Neural crest cell (in vitro differentiated cells): ENCODE data around the gene RARB. TPM values are rescaled to one million over a fixed set of nuclear protein-coding genes. Genes with fewer than 3 reads are reported as not detected.

ENCODE experiments used
- DNase-seq: peaks from one replicate; pipeline ENCODE4 v3.0.0; 2021; ENCODE audit warnings: low read depth, mixed read lengths, low spot score
- H3K27ac Mint-ChIP-seq: one replicate; pipeline ENCODE4 v1.8.0; 2021; ENCODE audit warnings: mild to moderate bottlenecking, mixed read lengths; ENCODE audit not compliant: unreplicated experiment
- H3K27me3 Mint-ChIP-seq: 2 replicates; pipeline ENCODE4 v1.8.0; 2021; ENCODE audit warnings: low read depth, mild to moderate bottlenecking, mixed read lengths
- H3K36me3 Mint-ChIP-seq: 2 replicates; pipeline ENCODE4 v1.8.0; 2021; ENCODE audit warnings: low read depth, mild to moderate bottlenecking, mixed read lengths
- H3K4me1 Mint-ChIP-seq: 2 replicates; pipeline ENCODE4 v1.8.0; 2021; ENCODE audit warnings: mixed read lengths
- H3K4me3 Mint-ChIP-seq: one replicate; pipeline ENCODE4 v1.8.0; 2021; ENCODE audit warnings: mild to moderate bottlenecking, mixed read lengths
- H3K9me3 Mint-ChIP-seq: 2 replicates; pipeline ENCODE4 v1.8.0; 2021; ENCODE audit warnings: mixed read lengths
- total RNA-seq: library from RNA; stranded (reverse); gene quantifications from 2 replicates; pipeline ENCODE4 v1.2.1, GENCODE V29; 2021
- TF ChIP-seq, protein P1 (sequence below): fragments of 200-600 bp; sonication (generic); conservative IDR thresholded peaks from 2 replicates; pipeline ENCODE4 v1.5.0; 2021; ENCODE audit warnings: antibody characterized with exemption, mild to moderate bottlenecking

Gene RARB
- total RNA-seq, 1 donor from 2014 or later, result 0.98 TPM

DNA sequence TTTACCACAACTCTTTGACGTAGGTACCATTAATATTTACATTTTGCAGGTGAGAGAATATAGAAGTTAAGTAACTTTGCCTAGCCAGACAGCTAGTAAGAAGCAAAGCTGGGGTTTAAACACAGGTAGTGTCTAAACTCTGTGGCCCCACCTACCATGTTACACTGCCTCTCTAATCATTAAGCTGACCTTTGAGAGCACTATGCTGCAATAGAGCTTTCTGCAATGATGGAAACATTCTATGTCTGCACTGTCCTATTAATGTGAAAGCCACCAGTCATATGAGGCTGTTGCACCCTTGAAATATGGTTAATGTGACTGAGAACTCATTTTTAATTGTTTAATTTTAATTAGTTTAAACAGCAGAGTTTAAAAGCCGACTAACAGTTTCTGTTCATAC, 6.3 kb upstream of the RARB start:
- no peak overlapping the region for H3K4me3 Mint-ChIP-seq
- peaks cover 3% of the 10 kb centered on the region for H3K27me3 Mint-ChIP-seq
- no peak overlapping the region for H3K27ac Mint-ChIP-seq
- peaks cover 5% of the 10 kb centered on the region for H3K9me3 Mint-ChIP-seq
- peaks cover 41% of the 10 kb centered on the region for H3K4me1 Mint-ChIP-seq
- TF ChIP-seq, protein P1, sequence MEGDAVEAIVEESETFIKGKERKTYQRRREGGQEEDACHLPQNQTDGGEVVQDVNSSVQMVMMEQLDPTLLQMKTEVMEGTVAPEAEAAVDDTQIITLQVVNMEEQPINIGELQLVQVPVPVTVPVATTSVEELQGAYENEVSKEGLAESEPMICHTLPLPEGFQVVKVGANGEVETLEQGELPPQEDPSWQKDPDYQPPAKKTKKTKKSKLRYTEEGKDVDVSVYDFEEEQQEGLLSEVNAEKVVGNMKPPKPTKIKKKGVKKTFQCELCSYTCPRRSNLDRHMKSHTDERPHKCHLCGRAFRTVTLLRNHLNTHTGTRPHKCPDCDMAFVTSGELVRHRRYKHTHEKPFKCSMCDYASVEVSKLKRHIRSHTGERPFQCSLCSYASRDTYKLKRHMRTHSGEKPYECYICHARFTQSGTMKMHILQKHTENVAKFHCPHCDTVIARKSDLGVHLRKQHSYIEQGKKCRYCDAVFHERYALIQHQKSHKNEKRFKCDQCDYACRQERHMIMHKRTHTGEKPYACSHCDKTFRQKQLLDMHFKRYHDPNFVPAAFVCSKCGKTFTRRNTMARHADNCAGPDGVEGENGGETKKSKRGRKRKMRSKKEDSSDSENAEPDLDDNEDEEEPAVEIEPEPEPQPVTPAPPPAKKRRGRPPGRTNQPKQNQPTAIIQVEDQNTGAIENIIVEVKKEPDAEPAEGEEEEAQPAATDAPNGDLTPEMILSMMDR, result no peak
- peaks cover 3% of the 10 kb centered on the region for H3K36me3 Mint-ChIP-seq
- DNase-seq, result no peak

DNA sequence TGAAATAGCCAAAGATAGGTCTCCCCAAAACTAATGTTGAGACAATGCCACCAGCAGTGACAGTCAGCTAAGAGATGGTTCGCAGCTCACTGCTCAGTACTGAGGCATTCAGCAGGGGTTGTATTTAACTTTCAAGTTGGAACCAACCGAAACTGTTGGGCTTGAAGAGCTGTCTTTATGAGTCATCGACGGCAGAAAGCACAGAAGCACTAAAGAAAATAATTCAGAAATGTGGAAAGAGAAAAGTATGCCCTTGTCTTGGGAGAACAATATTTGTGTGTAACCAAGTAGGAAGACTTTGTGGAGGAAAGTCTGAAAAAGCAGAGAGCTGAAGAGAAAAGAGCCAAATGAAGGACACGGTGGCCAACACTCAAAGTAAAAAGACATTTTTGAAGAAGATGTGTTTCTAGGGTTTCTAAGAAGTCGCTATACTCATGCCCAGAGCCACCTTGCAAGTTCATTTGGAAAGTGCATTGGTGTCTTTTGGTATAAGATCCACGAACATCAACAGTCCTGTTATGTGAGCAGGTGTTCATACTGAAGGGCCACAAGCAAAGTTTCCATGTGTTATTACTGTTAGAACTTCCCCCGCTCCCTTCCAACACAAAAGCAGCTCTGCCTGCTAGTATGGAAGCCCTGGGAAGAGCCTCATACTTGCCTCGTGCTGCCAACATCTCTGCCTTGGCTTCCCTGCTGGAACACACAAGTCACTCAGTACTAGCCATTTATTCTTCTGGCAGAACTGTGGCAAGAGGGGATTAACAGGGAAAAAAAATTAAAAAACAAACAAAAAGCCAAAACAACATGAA, 4.1 kb upstream of the RARB start:
- H3K4me1 Mint-ChIP-seq, result peaks cover 48% of the 10 kb centered on the region
- peaks cover 15% of the 10 kb centered on the region for H3K27me3 Mint-ChIP-seq
- H3K36me3 Mint-ChIP-seq, result no peaks in the 10 kb centered on the region
- H3K9me3 Mint-ChIP-seq, result no peaks in the 10 kb centered on the region
- H3K4me3 Mint-ChIP-seq, result no peak overlapping the region
- H3K27ac Mint-ChIP-seq, result no peak overlapping the region
- no peak for DNase-seq
- TF ChIP-seq, protein P1, result no peak

DNA sequence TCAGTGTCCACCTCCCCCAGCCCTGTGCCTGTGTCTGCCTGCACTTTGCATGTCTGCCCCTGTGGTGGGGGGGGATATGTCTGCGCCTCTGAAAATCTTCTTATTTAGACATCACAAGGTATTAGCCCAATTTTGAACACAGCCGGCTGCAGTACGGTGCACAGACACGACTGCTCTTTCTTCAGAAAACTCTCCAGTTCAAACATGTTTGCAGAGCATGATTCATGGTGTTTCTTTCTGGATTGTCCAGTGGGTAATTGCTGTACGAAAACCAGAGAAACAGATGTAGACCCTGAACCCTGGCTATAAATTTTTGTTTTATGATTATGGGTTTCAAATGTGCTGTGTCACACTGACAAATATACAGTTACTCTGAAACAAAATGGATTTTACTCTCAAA, 3.4 kb upstream of the RARB start:
- Mint-ChIP-seq H3K27me3 (peaks cover 21% of the 10 kb centered on the region), H3K9me3 (no peaks in the 10 kb centered on the region), H3K27ac (no peak overlapping the region), H3K4me1 (peaks cover 42% of the 10 kb centered on the region), H3K36me3 (no peaks in the 10 kb centered on the region), H3K4me3 (no peak overlapping the region)
- no peak for DNase-seq
- TF ChIP-seq, protein P1, result no peak

DNA sequence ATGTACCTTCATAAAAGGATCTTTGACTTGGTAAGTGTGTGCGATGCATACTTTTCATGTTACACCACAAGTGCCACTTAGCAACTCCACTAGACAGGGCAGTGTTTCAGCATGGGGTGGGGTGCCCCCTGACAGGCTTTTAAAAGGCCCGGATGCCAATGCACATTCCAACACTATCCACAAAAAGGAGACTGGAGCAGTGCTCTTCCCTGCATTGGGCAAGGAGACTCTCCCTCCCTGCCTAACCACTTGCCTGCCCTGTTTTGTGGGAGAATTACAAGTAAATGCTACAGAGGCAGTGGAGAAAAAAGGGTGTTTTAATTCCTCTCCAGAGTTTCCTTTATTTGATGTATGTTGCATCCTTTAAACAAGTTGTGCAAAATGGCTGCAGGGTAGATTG, 1.7 kb upstream of the RARB start:
- TF ChIP-seq, protein P1, result no peak
- DNase-seq, result no peak
- Mint-ChIP-seq H3K4me1 (peaks cover 39% of the 10 kb centered on the region), H3K27me3 (peaks cover 30% of the 10 kb centered on the region), H3K27ac (no peak overlapping the region), H3K4me3 (peak overlapping the region; percentile 89), H3K9me3 (no peaks in the 10 kb centered on the region), H3K36me3 (no peaks in the 10 kb centered on the region)

DNA sequence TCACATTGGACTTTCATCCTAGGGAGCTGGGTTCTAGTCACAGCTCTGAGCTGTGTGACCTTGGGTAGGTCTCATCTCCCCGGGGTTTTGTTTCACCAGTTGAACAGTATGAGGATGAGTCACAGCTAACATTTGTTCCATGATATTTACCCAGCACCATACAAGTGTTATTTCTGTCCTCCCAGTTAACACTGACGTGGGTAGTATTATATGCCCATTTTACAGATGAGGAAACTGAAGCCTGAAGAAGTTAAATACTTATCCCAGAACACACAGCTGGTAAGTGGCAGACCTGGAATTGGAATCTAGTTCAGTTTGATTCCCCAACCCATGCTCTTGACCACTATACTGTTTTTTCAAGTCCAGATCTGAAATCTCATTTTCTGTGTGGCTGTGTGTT, 908 bp upstream of the RARB start:
- Mint-ChIP-seq H3K27me3 (peaks cover 30% of the 10 kb centered on the region), H3K4me3 (peak overlapping the region; percentile 89), H3K4me1 (peaks cover 44% of the 10 kb centered on the region), H3K9me3 (no peaks in the 10 kb centered on the region), H3K27ac (no peak overlapping the region), H3K36me3 (no peaks in the 10 kb centered on the region)
- DNase-seq, result no peak
- TF ChIP-seq, protein P1, result no peak
